PC-9 (cell line): ENCODE results near the gene PMPCA. TPM values are rescaled to one million over a fixed set of nuclear protein-coding genes. Genes with fewer than 3 reads are reported as not detected.

Experiments used
- BruUV-seq: library from RNA; stranded (reverse); fragments of 400-500 nt; replicated peaks from 2 replicates; lab custom pipeline; 2021; lab: Mats Ljungman, UMichigan
- CTCF ChIA-PET: fragments of 300-600 bp; sonication (Branson Sonifier 250); formaldehyde crosslinking; loops from one replicate; lab custom pipeline; 2022; ENCODE audit warnings: antibody characterized with exemption; lab: Charles Lee
- POLR2A ChIA-PET: fragments of 300-600 bp; sonication (Branson Sonifier 250); formaldehyde crosslinking; loops from one replicate; lab custom pipeline; 2022; ENCODE audit warnings: antibody characterized with exemption; ENCODE audit not compliant: unreplicated experiment; lab: Charles Lee
- DNase-seq, 2 experiments: peaks; one replicate each; pipeline versions ENCODE4 v3.0.0 to v3.0.0-alpha.2; 2015 to 2022; ENCODE audit warnings: mixed read lengths in 1 of 2
- H2AFZ ChIP-seq: fragments of 200-600 bp; sonication (generic); 2 replicates; pipeline ENCODE4 v1.8.1; 2017; ENCODE audit warnings: antibody characterized with exemption
- H3F3A ChIP-seq: fragments of 200-600 bp; sonication (generic); 2 replicates; pipeline ENCODE4 v1.8.1; 2017; ENCODE audit warnings: antibody characterized with exemption, mild to moderate bottlenecking, low read depth; ENCODE audit not compliant: insufficient read depth
- H3K27ac ChIP-seq: fragments of 200-600 bp; sonication (generic); 2 replicates; pipeline ENCODE4 v1.6.1; 2016; ENCODE audit warnings: mixed run types
- H3K27me3 ChIP-seq: fragments of 200-600 bp; sonication (generic); 2 replicates; pipeline ENCODE4 v1.6.1; 2016; ENCODE audit warnings: low read depth, mixed run types; ENCODE audit not compliant: insufficient read depth
- H3K36me3 ChIP-seq: fragments of 200-600 bp; sonication (generic); 2 replicates; pipeline ENCODE4 v1.6.1; 2016; ENCODE audit warnings: low read depth, mixed run types
- H3K4me1 ChIP-seq: fragments of 200-600 bp; sonication (generic); replicated peaks from 2 replicates; pipeline ENCODE4 v1.6.1; 2016; ENCODE audit warnings: mixed run types; ENCODE audit not compliant: insufficient read depth
- H3K4me2 ChIP-seq: fragments of 200-600 bp; sonication (generic); 2 replicates; pipeline ENCODE4 v1.6.1; 2017; ENCODE audit warnings: mixed run types
- H3K4me3 ChIP-seq: fragments of 200-600 bp; sonication (generic); 2 replicates; pipeline ENCODE4 v1.6.1; 2016; ENCODE audit warnings: mixed run types
- H3K79me2 ChIP-seq: fragments of 200-600 bp; sonication (generic); 2 replicates; pipeline ENCODE4 v1.6.1; 2017; ENCODE audit warnings: low read depth, mixed run types
- H3K9me2 ChIP-seq: fragments of 200-600 bp; sonication (generic); 2 replicates; pipeline ENCODE4 v1.8.1; 2017; ENCODE audit warnings: mild to moderate bottlenecking; ENCODE audit not compliant: insufficient read depth
- H3K9me3 ChIP-seq: fragments of 200-600 bp; sonication (generic); 2 replicates; pipeline ENCODE4 v1.8.1; 2016; ENCODE audit warnings: low read depth; ENCODE audit not compliant: insufficient read depth
- H4K20me1 ChIP-seq: fragments of 200-600 bp; sonication (generic); 2 replicates; pipeline ENCODE4 v1.8.1; 2017; ENCODE audit not compliant: insufficient read depth
- CTCF ChIP-seq: fragments of 200-600 bp; sonication (generic); conservative IDR thresholded peaks from 2 replicates; pipeline ENCODE4 v1.6.1; 2017; ENCODE audit warnings: mixed run types, antibody characterized with exemption, mild to moderate bottlenecking, moderate library complexity
- EZH2 ChIP-seq: fragments of 200-600 bp; sonication (generic); IDR thresholded peaks from 2 replicates; pipeline ENCODE4 v1.8.0; 2017; ENCODE audit warnings: antibody characterized with exemption, low read depth
- intact Hi-C: fragments of 100-400 bp; cut with micrococcal nuclease; formaldehyde crosslinking; loops from one replicate; pipeline ENCODE4 v1.10.0; 2022; ENCODE audit not compliant: unreplicated experiment
- total RNA-seq: library from RNA; stranded (reverse); gene quantifications from 2 replicates; pipeline ENCODE4 v1.2.3, GENCODE V29; 2021

PMPCA gene
- total RNA-seq, 1 experiment from 2014 or later: 78.1 TPM

GRCh38 chr9:136366826-136367225 is 43.6 kb upstream of the PMPCA start:
- Histone ChIP-seq H3K27ac (no peak overlapping the region), H3K9me2 (no peaks in the 10 kb centered on the region), H3K4me1 (peaks cover 13% of the 10 kb centered on the region), H2AFZ (no peak overlapping the region), H4K20me1 (no peaks in the 10 kb centered on the region), H3F3A (no peaks in the 10 kb centered on the region; the same call in 1 of the 2 replicates), H3K9me3 (no peaks in the 10 kb centered on the region), H3K4me3 (no peak overlapping the region), H3K36me3 (no peaks in the 10 kb centered on the region), H3K27me3 (no peaks in the 10 kb centered on the region), H3K4me2 (no peak overlapping the region), H3K79me2 (peaks cover 5% of the 10 kb centered on the region; the same call in 1 of the 2 replicates)
- intact Hi-C loops: no loop called here
- ChIA-PET CTCF (interaction anchor here (0.6 to 0.8 kb wide), 2 partner anchors 8 to 21 kb away, joined by 6 to 8 read pairs; no protein-coding TSS in a partner anchor), POLR2A (interaction anchor here (0.6 kb wide), 1 partner anchor 28 kb away, joined by 4 read pairs; no protein-coding TSS in a partner anchor)
- BruUV-seq: no TSS peak
- no peak for DNase-seq
- TF ChIP-seq EZH2 (no peak), CTCF (no peak)

DNA sequence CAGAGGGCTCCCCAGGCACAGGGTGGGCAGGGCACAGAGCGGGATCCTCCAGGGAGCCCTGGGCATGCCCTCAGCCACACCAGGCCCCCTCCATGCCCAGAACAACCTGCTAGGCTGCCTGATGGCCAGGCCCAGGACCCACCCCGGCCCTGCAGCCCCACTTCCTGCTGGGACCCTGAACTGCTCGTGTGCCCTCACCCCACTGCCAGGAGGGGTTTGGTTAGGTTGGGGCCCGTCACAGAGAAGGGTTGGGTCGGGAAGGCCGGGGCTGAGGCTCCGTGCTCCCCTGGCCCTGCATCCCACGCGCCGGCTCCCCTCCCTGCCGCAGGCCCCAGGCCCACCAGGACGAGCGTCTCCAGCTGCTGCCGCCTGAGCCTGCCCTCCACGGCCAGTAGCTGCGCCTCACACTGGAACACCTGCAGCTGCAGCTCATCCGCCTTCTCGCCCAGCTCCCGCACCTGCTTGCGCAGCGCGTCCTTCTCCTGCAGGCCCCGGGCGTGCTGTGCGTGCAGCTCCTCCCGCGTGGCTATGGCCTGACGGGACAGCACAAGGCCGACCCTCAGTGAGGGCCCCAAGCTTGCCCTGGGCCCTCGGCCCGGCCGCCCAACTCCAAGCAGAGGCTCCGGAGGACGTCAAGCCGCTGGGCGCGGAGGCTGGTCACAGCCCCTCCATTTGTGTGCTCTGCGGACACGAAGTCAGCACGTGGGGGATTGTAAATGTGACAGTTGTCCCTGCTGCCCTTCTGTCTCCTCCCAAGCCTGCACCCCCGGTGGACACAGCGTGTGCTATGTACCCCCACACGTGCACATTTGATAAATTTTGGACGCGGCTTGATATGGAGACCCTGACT is 42.9 kb upstream of the PMPCA start:
- no peak for TF ChIP-seq CTCF
- no peak for TF ChIP-seq EZH2
- H4K20me1 ChIP-seq: no peaks in the 10 kb centered on the region
- H3K4me1 ChIP-seq: peaks cover 19% of the 10 kb centered on the region
- H3K4me2 ChIP-seq: no peak overlapping the region
- DNase-seq: no peak
- no peak overlapping the region for H2AFZ ChIP-seq
- no peak overlapping the region for H3K27ac ChIP-seq
- H3K4me3 ChIP-seq: no peak overlapping the region
- no peaks in the 10 kb centered on the region for H3K9me2 ChIP-seq
- no peaks in the 10 kb centered on the region for H3K36me3 ChIP-seq
- H3K9me3 ChIP-seq: no peaks in the 10 kb centered on the region
- peaks cover 5% of the 10 kb centered on the region; the same call in 1 of the 2 replicates for H3K79me2 ChIP-seq
- intact Hi-C loops: no loop called here
- CTCF ChIA-PET: interaction anchor here (0.6 kb wide), 1 partner anchor 8 kb away, joined by 8 read pairs; no protein-coding TSS in a partner anchor
- no peaks in the 10 kb centered on the region for H3K27me3 ChIP-seq
- BruUV-seq: no TSS peak
- H3F3A ChIP-seq: no peaks in the 10 kb centered on the region; the same call in 1 of the 2 replicates
- POLR2A ChIA-PET: no interaction called here

GRCh38 chr9:136368190-136368589 is 42.3 kb upstream of the PMPCA start:
- H3K4me3 ChIP-seq: no peak overlapping the region
- TF ChIP-seq EZH2 (no peak), CTCF (no peak)
- H3K79me2 ChIP-seq: peaks cover 5% of the 10 kb centered on the region; the same call in 1 of the 2 replicates
- H3K27ac ChIP-seq: no peak overlapping the region
- H3F3A ChIP-seq: peaks cover 6% of the 10 kb centered on the region; the same call in 1 of the 2 replicates
- no peaks in the 10 kb centered on the region for H3K27me3 ChIP-seq
- H4K20me1 ChIP-seq: no peaks in the 10 kb centered on the region
- H3K36me3 ChIP-seq: no peaks in the 10 kb centered on the region
- BruUV-seq: no TSS peak
- intact Hi-C loops: no loop called here
- CTCF ChIA-PET: no interaction called here
- no peaks in the 10 kb centered on the region for H3K9me3 ChIP-seq
- H2AFZ ChIP-seq: no peak overlapping the region
- H3K4me2 ChIP-seq: no peak overlapping the region
- no peaks in the 10 kb centered on the region for H3K9me2 ChIP-seq
- POLR2A ChIA-PET: no interaction called here
- peaks cover 21% of the 10 kb centered on the region for H3K4me1 ChIP-seq
- no peak for DNase-seq
